ENCODE data around the gene DGKB. TPM values are rescaled to one million over a fixed set of nuclear protein-coding genes. Genes with fewer than 3 reads are reported as not detected.

The DGKB gene
- total RNA-seq, 4 donors from 2014 or later = 0.07 to 0.95 (median 0.34) TPM

DNA sequence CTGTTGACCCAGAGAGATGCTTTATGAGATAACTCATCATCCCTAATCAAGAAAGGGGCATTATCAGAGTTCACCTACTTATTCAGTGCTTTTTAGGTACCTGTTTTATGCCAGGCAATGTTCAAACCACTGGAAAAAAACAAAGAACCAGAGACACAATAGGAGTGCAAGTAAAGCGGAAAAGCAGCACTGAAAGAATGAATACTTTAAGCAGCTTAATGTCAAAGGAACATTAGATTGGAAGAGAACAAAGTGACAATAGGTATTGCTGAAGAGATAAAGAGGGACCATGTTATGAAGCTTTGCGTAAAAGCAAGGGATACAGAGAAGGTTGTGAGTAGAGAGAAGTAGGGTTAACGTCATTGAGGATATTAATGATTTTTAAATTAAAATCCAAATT is 11.3 kb downstream of the DGKB start:
- Histone ChIP-seq H3K4me3 (no peak overlapping the region), H3K27me3 (no peaks in the 10 kb centered on the region), H3K9me3 (no peaks in the 10 kb centered on the region), H3K4me1 (peaks cover 9 to 11% of the 10 kb centered on the region in 2 donors), H3K27ac (no peak overlapping the region), H3K36me3 (no peaks in the 10 kb centered on the region)
- ATAC-seq = no peak
- in situ Hi-C loops (cut with MboI; ENCODE audit: low sequenced_read_pairs in 4 of 4) = no loop called here
- TF ChIP-seq, protein P1, sequence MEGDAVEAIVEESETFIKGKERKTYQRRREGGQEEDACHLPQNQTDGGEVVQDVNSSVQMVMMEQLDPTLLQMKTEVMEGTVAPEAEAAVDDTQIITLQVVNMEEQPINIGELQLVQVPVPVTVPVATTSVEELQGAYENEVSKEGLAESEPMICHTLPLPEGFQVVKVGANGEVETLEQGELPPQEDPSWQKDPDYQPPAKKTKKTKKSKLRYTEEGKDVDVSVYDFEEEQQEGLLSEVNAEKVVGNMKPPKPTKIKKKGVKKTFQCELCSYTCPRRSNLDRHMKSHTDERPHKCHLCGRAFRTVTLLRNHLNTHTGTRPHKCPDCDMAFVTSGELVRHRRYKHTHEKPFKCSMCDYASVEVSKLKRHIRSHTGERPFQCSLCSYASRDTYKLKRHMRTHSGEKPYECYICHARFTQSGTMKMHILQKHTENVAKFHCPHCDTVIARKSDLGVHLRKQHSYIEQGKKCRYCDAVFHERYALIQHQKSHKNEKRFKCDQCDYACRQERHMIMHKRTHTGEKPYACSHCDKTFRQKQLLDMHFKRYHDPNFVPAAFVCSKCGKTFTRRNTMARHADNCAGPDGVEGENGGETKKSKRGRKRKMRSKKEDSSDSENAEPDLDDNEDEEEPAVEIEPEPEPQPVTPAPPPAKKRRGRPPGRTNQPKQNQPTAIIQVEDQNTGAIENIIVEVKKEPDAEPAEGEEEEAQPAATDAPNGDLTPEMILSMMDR (IDR thresholded peaks at IDR 0.05 in 4 of 5, conservative IDR thresholded peaks at IDR 0.05 in 1 of 5) = no peak
- TF ChIP-seq POLR2A (IDR thresholded peaks at IDR 0.05) = no peak
- DNase-seq = no peak
- intact Hi-C loops (cut with DNase I; ENCODE audit: low total_unique reads) = no loop called here

DNA sequence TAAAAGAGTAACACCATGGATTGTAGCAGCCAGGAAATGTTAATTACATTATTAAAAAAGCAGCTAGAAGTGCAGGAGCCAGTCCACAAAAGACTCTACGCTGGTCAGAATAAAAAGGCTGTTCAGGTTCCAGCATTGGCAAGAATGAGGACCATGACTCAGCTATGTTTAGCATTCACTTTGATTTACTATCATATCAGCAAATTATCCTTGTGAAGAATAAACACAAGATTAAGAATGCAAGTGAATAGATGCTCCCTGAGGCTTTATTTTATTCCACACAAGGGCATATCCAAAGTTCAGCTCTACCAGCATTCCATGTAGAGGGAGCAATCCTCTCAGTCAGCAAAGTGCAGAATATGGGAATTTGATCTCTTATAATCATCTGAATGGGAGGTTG is 13.6 kb downstream of the DGKB start:
- no peaks in the 10 kb centered on the region for H3K36me3 ChIP-seq
- H3K4me1 ChIP-seq = peaks cover 9 to 11% of the 10 kb centered on the region in 2 donors
- H3K27ac ChIP-seq = no peak overlapping the region
- H3K9me3 ChIP-seq = no peaks in the 10 kb centered on the region
- no peak for ATAC-seq
- in situ Hi-C loops (cut with MboI; ENCODE audit: low sequenced_read_pairs in 4 of 4) = no loop called here
- H3K27me3 ChIP-seq = no peaks in the 10 kb centered on the region
- intact Hi-C loops (cut with DNase I; ENCODE audit: low total_unique reads) = no loop called here
- TF ChIP-seq, protein P1 (IDR thresholded peaks at IDR 0.05 in 4 of 5, conservative IDR thresholded peaks at IDR 0.05 in 1 of 5) = no peak
- TF ChIP-seq POLR2A (IDR thresholded peaks at IDR 0.05) = no peak
- H3K4me3 ChIP-seq = no peak overlapping the region
- no peak for DNase-seq

DNA sequence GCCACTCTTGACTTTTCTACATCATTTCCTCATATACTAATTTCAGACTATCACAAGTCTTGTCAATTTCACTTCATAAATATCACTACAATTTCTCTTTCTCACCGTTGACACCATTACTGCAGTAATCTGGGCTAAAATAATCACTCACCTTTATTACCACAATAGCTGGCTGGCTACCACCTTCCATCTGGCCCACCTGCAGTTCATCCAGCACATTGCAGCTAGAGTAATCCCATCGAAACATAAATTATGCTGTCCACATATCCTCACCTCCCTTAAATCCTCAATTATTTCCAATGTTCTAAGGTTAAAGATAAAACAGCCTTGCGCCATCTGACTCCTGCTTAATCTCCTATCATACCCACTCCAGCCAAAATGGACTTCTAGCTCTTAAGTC is 16.0 kb downstream of the DGKB start:
- Histone ChIP-seq H3K4me1 (peaks cover 9 to 11% of the 10 kb centered on the region in 2 donors), H3K4me3 (no peak overlapping the region), H3K36me3 (no peaks in the 10 kb centered on the region), H3K27me3 (no peaks in the 10 kb centered on the region), H3K27ac (no peak overlapping the region), H3K9me3 (no peaks in the 10 kb centered on the region)
- intact Hi-C loops (cut with DNase I; ENCODE audit: low total_unique reads) = no loop called here
- DNase-seq (no peak), ATAC-seq (no peak)
- in situ Hi-C loops (cut with MboI; ENCODE audit: low sequenced_read_pairs in 4 of 4) = no loop called here
- TF ChIP-seq, protein P1 (IDR thresholded peaks at IDR 0.05 in 4 of 5, conservative IDR thresholded peaks at IDR 0.05 in 1 of 5) = no peak
- TF ChIP-seq POLR2A (IDR thresholded peaks at IDR 0.05) = no peak

DNA sequence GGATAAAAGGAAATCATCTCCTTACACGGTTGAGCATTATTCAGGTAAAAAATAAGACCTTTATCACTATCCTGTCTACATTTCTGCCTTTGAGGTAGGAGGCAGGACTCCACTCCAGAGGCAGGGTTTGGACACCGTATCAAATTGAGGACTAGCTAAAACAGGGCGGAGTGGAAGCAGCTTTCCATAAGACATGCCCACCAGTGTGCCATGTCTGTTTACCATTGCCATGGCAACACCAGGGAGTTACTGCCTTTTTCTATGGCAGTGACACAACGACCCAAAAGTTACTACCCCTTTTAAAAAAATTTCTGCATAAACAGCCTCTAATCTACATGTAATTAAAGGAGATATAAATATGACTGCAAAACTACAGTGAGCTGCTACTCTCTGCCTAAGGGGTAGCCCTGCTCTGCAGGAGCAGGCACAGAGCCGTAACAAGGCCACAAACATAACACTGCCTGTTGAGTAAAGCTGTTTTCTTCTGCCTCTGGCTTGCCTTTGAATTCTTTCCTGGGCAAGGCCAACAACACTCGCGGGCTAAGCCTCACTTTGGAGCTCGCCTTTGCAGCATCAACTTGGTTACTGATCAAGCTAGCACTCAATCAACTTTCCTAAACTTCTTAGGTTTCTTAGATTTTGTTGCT is 26.5 kb downstream of the DGKB start:
- Histone ChIP-seq H3K36me3 (no peaks in the 10 kb centered on the region), H3K27ac (no peak overlapping the region), H3K4me3 (no peak overlapping the region), H3K27me3 (no peaks in the 10 kb centered on the region), H3K4me1 (no peaks in the 10 kb centered on the region), H3K9me3 (no peaks in the 10 kb centered on the region)
- ATAC-seq (no peak), DNase-seq (no peak)
- intact Hi-C loops (cut with DNase I; ENCODE audit: low total_unique reads) (no loop called here), in situ Hi-C loops (cut with MboI; ENCODE audit: low sequenced_read_pairs in 4 of 4) (no loop called here)
- TF ChIP-seq POLR2A (IDR thresholded peaks at IDR 0.05) = no peak
- TF ChIP-seq, protein P1 (IDR thresholded peaks at IDR 0.05 in 4 of 5, conservative IDR thresholded peaks at IDR 0.05 in 1 of 5) = no peak

DNA sequence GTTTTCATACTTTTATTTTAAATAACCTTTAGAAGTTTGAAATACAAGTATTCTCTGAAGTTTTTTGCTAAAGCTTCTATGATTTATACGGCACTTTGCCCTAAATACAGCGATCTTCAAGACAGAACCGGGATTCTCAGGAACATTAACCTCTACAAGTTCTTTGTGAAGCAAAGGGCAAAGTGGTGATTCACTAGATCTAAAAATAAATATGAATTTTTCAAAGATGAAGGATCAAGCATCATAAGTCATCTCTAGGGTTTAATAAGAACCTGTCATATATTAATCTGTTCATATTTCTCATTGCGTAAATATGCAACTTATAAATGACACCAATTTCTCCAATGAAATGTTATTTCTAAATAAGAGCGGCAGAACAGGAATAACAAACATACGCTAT is 30.7 kb downstream of the DGKB start:
- Histone ChIP-seq H3K27ac (no peak overlapping the region), H3K4me3 (no peak overlapping the region), H3K27me3 (no peaks in the 10 kb centered on the region), H3K4me1 (no peaks in the 10 kb centered on the region), H3K36me3 (no peaks in the 10 kb centered on the region), H3K9me3 (no peaks in the 10 kb centered on the region)
- in situ Hi-C loops (cut with MboI; ENCODE audit: low sequenced_read_pairs in 4 of 4) = no loop called here
- ATAC-seq (no peak), DNase-seq (no peak)
- TF ChIP-seq, protein P1 (IDR thresholded peaks at IDR 0.05 in 4 of 5, conservative IDR thresholded peaks at IDR 0.05 in 1 of 5) = no peak
- TF ChIP-seq POLR2A (IDR thresholded peaks at IDR 0.05) = no peak
- intact Hi-C loops (cut with DNase I; ENCODE audit: low total_unique reads) = no loop called here
